RWPE1 (cell line): Measurements from ENCODE around the gene RPS6KC1.
"Not testable (repeated sequence)": the region's sequence is repeated elsewhere in the genome, so short reads cannot be mapped to it uniquely, and the experiment has no call there.

ENCODE experiments used
- CTCF ChIA-PET: fragments of 350-600 bp; sonication (Branson Sonifier 250); formaldehyde crosslinking; extraction: SDS; loops from one replicate; lab custom pipeline; 2021; lab: Yijun Ruan, JAX
- POLR2A ChIA-PET: fragments of 400-600 bp; formaldehyde crosslinking; extraction: SDS; loops from one replicate; lab custom pipeline; 2020; ENCODE audit warnings: antibody characterized with exemption; ENCODE audit not compliant: low non-redundant PET; lab: Yijun Ruan, JAX
- DNase-seq: peaks from one replicate; pipeline ENCODE4 v3.0.0; 2012; ENCODE audit warnings: low spot score
- H3K27ac ChIP-seq: fragments of 450-650 bp; 2 replicates; pipeline ENCODE4 v1.5.1; 2017
- CTCF ChIP-seq: fragments of 450-650 bp; conservative IDR thresholded peaks from 2 replicates; pipeline ENCODE4 v1.5.1; 2017; ENCODE audit warnings: low read depth, mild to moderate bottlenecking

Gene RPS6KC1

GRCh38 chr1:213087911-213088310 lies 36.9 kb downstream of the RPS6KC1 start:
- ChIA-PET CTCF (no interaction called here), POLR2A (no interaction called here)
- TF ChIP-seq CTCF: no peak
- no peak overlapping the region for H3K27ac ChIP-seq
- DNase-seq: no peak

GRCh38 chr1:213089924-213090677 lies 39.1 kb downstream of the RPS6KC1 start:
- TF ChIP-seq CTCF: no peak
- DNase-seq: no peak
- ChIA-PET CTCF (no interaction called here), POLR2A (no interaction called here)
- H3K27ac ChIP-seq: no peak overlapping the region

GRCh38 chr1:213094446-213094845 lies 43.4 kb downstream of the RPS6KC1 start:
- TF ChIP-seq CTCF: no peak
- ChIA-PET CTCF (interaction anchor here (0.7 to 0.8 kb wide), 2 partner anchors 14 to 35 kb away, joined by 3 to 8 read pairs; no protein-coding TSS in a partner anchor), POLR2A (no interaction called here)
- no peak overlapping the region for H3K27ac ChIP-seq
- DNase-seq: no peak

- ChIA-PET CTCF (interaction anchor here (0.8 kb wide), 1 partner anchor 13 kb away, joined by 3 read pairs; no protein-coding TSS in a partner anchor), POLR2A (no interaction called here)
- TF ChIP-seq CTCF: no peak
- H3K27ac ChIP-seq: no peak overlapping the region
- DNase-seq: no peak
These were observed 44.4 kb downstream of the RPS6KC1 start for GRCh38 chr1:213095467-213095866.

GRCh38 chr1:213099682-213100399 lies 48.8 kb downstream of the RPS6KC1 start:
- no peak for TF ChIP-seq CTCF
- DNase-seq: no peak
- ChIA-PET POLR2A (no interaction called here), CTCF (no interaction called here)
- no peak overlapping the region for H3K27ac ChIP-seq

GRCh38 chr1:213100565-213100964 lies 49.5 kb downstream of the RPS6KC1 start:
- CTCF ChIA-PET, POLR2A ChIA-PET, H3K27ac ChIP-seq, DNase-seq: not testable (repeated sequence)
